ENCODE data around the gene TUBD1. TPM values are rescaled to one million over a fixed set of nuclear protein-coding genes. Genes with fewer than 3 reads are reported as not detected.

Gene TUBD1
- total and polyA plus RNA-seq, 7 donors: 4.7 to 8.8 (median 6.5) TPM

DNA sequence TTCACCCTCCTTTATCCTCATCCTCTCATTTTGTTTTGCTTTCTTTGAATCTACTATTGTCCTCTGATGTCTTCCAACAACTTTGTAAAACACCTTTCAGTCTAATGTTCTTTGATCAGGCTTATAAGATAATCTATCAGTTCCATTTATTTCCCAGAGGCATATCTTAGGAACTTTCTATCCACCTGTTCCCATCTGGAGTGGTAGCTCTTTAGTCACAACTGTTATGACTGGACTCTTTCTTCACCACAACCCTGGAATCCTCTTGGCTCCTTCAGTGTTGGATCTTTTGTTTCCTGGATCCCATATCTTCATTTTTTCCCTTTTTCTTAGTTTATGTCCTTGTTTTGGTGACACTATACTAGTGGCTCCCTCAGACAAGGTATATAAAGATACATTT, 23.7 kb upstream of the TUBD1 start:
- intact Hi-C loops (cut with DNase I): loop anchor here (5.0 kb wide), 2 partner anchors 41 to 121 kb away; no protein-coding TSS in a partner anchor
- Histone ChIP-seq H3K27me3 (ENCODE audit: insufficient read depth in 3 of 3, low read length in 2 of 3) (no peaks in the 10 kb centered on the region), H3K27ac (no peak overlapping the region), H3K36me3 (ENCODE audit: insufficient read depth in 1 of 2, low read depth in 1 of 2) (peaks cover 2 to 94% of the 10 kb centered on the region in 2 donors), H3K4me3 (no peak overlapping the region), H3K9me3 (no peaks in the 10 kb centered on the region), H3K4me1 (no peaks in the 10 kb centered on the region)
- no peak for DNase-seq
- TF ChIP-seq, protein P1, sequence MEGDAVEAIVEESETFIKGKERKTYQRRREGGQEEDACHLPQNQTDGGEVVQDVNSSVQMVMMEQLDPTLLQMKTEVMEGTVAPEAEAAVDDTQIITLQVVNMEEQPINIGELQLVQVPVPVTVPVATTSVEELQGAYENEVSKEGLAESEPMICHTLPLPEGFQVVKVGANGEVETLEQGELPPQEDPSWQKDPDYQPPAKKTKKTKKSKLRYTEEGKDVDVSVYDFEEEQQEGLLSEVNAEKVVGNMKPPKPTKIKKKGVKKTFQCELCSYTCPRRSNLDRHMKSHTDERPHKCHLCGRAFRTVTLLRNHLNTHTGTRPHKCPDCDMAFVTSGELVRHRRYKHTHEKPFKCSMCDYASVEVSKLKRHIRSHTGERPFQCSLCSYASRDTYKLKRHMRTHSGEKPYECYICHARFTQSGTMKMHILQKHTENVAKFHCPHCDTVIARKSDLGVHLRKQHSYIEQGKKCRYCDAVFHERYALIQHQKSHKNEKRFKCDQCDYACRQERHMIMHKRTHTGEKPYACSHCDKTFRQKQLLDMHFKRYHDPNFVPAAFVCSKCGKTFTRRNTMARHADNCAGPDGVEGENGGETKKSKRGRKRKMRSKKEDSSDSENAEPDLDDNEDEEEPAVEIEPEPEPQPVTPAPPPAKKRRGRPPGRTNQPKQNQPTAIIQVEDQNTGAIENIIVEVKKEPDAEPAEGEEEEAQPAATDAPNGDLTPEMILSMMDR (IDR thresholded peaks at IDR 0.05): no peak
- no peak for ATAC-seq

DNA sequence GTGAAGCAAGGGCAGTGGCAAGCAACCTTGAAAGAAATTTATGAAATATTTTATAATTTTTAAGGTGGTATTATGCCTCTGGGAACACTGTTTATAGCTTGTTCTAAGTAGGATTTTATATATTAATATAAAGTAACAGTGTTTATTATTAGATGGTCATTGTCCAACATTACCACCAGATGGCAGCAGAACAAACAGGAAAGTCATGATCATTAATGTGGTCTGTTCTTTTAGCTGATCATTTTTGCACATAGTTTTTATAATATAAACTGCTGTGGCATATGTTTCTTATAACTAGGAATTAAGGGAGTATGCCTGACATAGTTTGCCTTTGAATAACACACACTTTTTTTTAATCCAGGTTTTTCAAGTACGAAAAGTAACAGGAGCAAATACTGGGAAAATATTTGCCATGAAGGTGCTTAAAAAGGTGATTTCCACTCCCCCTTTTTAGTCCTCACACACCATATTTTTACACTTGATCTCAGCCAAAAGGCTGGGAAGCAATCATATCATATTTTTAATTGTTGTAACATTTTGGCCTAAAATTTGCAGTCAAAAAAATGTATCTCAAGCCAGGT, 21.6 kb upstream of the TUBD1 start:
- H3K27ac ChIP-seq: no peak overlapping the region
- DNase-seq (no peak), ATAC-seq (peak in 3 of 4 donors; percentile 48 to 75 (median 56))
- no peaks in the 10 kb centered on the region for H3K9me3 ChIP-seq
- H3K4me3 ChIP-seq: no peak overlapping the region
- intact Hi-C loops (cut with DNase I): loop anchor here in 1 of 2 donors (2.0 kb wide), 1 partner anchor 122 kb away; no protein-coding TSS in a partner anchor
- 90 to 93% (median 91%) methylated on average over 1 of the region's 1 CpG for WGBS, 3 donors
- TF ChIP-seq, protein P1 (IDR thresholded peaks at IDR 0.05): peak; percentile 67
- no peaks in the 10 kb centered on the region for H3K4me1 ChIP-seq
- H3K36me3 ChIP-seq (ENCODE audit: insufficient read depth in 1 of 2, low read depth in 1 of 2): peaks cover 2 to 86% of the 10 kb centered on the region in 2 donors
- no peaks in the 10 kb centered on the region for H3K27me3 ChIP-seq (ENCODE audit: insufficient read depth in 3 of 3, low read length in 2 of 3)

DNA sequence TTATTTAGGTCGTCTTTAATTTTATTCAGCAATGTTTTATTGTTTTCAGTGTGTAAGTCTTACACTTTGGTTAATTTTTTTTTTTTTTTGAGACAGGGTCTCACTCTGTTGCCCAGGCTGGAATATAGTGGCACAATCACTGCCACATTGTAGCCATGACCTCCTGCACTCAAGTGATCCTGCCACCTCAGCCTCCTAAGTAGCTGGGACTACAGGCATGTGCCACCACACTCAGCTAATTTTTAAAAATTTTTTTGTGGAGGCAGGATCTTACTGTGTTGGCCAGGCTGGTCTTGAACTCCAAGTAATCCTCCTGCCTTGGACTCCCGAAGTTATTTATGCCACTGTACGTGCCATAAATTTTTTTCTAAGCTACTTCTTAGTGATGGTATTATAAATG, 14.7 kb upstream of the TUBD1 start:
- TF ChIP-seq, protein P1 (IDR thresholded peaks at IDR 0.05): no peak
- Histone ChIP-seq H3K27me3 (ENCODE audit: insufficient read depth in 3 of 3, low read length in 2 of 3) (no peaks in the 10 kb centered on the region), H3K27ac (no peak overlapping the region), H3K9me3 (no peaks in the 10 kb centered on the region), H3K4me1 (no peaks in the 10 kb centered on the region), H3K4me3 (no peak overlapping the region), H3K36me3 (ENCODE audit: insufficient read depth in 1 of 2, low read depth in 1 of 2) (peaks cover 0 to 37% of the 10 kb centered on the region in 2 donors)
- intact Hi-C loops (cut with DNase I): no loop called here
- DNase-seq (no peak), ATAC-seq (no peak)
- 83 to 87% (median 87%) methylated on average over 3 of the region's 3 CpGs for WGBS, 3 donors

DNA sequence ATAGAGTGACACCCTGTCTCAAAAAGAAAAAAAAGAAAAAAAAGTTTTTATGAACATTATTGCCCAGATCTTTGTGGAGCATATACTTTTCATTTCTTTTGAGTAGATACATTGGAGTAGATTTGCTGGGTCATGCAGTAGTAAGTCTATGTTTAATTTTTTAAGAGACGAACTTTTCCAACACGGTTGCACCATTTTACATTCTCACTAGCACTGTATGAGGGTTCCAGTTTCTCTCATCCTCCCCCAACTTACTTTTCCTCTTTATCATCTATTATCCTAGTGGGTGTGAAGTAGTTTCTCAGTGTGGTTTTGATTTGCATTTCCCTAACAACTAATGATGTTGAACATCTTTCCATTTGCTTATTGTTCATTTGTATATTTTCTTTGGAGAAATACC, 10.7 kb upstream of the TUBD1 start:
- no peaks in the 10 kb centered on the region for H3K27me3 ChIP-seq (ENCODE audit: insufficient read depth in 3 of 3, low read length in 2 of 3)
- H3K4me1 ChIP-seq: peaks cover 5% of the 10 kb centered on the region
- no peak overlapping the region for H3K27ac ChIP-seq
- ATAC-seq (no peak), DNase-seq (no peak)
- peaks cover 0 to 22% of the 10 kb centered on the region in 2 donors for H3K36me3 ChIP-seq (ENCODE audit: insufficient read depth in 1 of 2, low read depth in 1 of 2)
- H3K9me3 ChIP-seq: no peaks in the 10 kb centered on the region
- TF ChIP-seq, protein P1 (IDR thresholded peaks at IDR 0.05): no peak
- intact Hi-C loops (cut with DNase I): no loop called here
- WGBS, 3 donors: 89 to 96% (median 89%) methylated on average over 2 of the region's 2 CpGs
- no peak overlapping the region for H3K4me3 ChIP-seq

DNA sequence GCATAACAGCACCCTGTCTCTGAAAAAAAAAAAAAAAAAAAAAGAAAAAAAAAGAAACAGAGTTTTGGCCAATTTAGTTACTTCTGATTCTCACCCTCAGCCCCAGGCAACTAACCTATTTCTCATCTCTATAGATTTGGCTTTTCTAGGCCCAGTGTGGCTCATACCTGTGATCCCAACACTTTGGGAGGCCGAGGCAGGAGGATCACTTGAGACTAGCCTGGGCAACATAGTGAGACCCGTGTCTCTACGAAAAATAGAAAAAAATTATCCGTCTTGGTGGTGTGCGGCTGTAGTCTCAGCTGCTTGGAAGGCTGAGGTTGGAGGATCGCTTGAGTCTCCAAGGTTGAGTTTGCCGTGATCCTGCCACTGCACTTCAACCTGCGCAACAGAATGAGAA, 8.9 kb upstream of the TUBD1 start:
- no peak overlapping the region for H3K4me3 ChIP-seq
- no peaks in the 10 kb centered on the region for H3K9me3 ChIP-seq
- ATAC-seq: no peak
- peaks cover 0 to 12% of the 10 kb centered on the region in 2 donors for H3K36me3 ChIP-seq (ENCODE audit: insufficient read depth in 1 of 2, low read depth in 1 of 2)
- H3K4me1 ChIP-seq: peaks cover 13% of the 10 kb centered on the region
- intact Hi-C loops (cut with DNase I): no loop called here
- no peaks in the 10 kb centered on the region for H3K27me3 ChIP-seq (ENCODE audit: insufficient read depth in 3 of 3, low read length in 2 of 3)
- no peak for DNase-seq
- WGBS, 3 donors: 94 to 97% (median 96%) methylated on average over 8 of the region's 8 CpGs
- TF ChIP-seq, protein P1 (IDR thresholded peaks at IDR 0.05): no peak
- no peak overlapping the region for H3K27ac ChIP-seq
